MCF 10A (cell line): ENCODE measurements around the gene GNL3. TPM values are rescaled to one million over a fixed set of nuclear protein-coding genes. Genes with fewer than 3 reads are reported as not detected.
A peak's percentile ranks its signal among the peaks of the same experiment; 100 is the strongest.

Experiments
- BruUV-seq: library from RNA; stranded (reverse); fragments of 400-500 nt; replicated peaks from 2 replicates; lab custom pipeline; 2021; lab: Mats Ljungman, UMichigan
- CTCF ChIA-PET: fragments of 300-600 bp; sonication (Branson Sonifier 250); formaldehyde crosslinking; extraction: SDS; loops from one replicate; lab custom pipeline; 2021; ENCODE audit warnings: antibody characterized with exemption, inconsistent platforms; lab: Yijun Ruan, JAX
- POLR2A ChIA-PET: fragments of 300-600, 350-650 bp; sonication (Branson Sonifier 250); formaldehyde crosslinking; extraction: SDS; loops from one replicate; lab custom pipeline; 2020; ENCODE audit warnings: antibody characterized with exemption, inconsistent platforms; lab: Yijun Ruan, JAX
- DNase-seq: peaks from one replicate; pipeline ENCODE4 v3.0.0-alpha.2; 2018; ENCODE audit not compliant: unreplicated experiment
- H3K27ac Mint-ChIP-seq: one replicate; pipeline ENCODE4 v1.8.0; 2022; ENCODE audit warnings: mild to moderate bottlenecking, low read depth, mixed read lengths; ENCODE audit not compliant: unreplicated experiment
- H3K27me3 Mint-ChIP-seq: one replicate; pipeline ENCODE4 v1.8.0; 2022; ENCODE audit warnings: mixed read lengths; ENCODE audit not compliant: insufficient read depth, unreplicated experiment
- H3K36me3 Mint-ChIP-seq: one replicate; pipeline ENCODE4 v1.8.0; 2022; ENCODE audit warnings: mild to moderate bottlenecking, moderate library complexity, mixed read lengths; ENCODE audit not compliant: insufficient read depth, unreplicated experiment
- H3K4me1 Mint-ChIP-seq: one replicate; pipeline ENCODE4 v1.8.0; 2022; ENCODE audit warnings: mixed read lengths; ENCODE audit not compliant: insufficient read depth, unreplicated experiment
- H3K4me3 Mint-ChIP-seq: one replicate; pipeline ENCODE4 v1.8.0; 2022; ENCODE audit warnings: mild to moderate bottlenecking, moderate library complexity, mixed read lengths; ENCODE audit not compliant: unreplicated experiment
- H3K9me3 Mint-ChIP-seq: one replicate; pipeline ENCODE4 v1.8.0; 2022; ENCODE audit warnings: mixed read lengths; ENCODE audit not compliant: unreplicated experiment
- intact Hi-C: fragments of 100-400 bp; cut with micrococcal nuclease; formaldehyde crosslinking; loops from 2 replicates; pipeline ENCODE4 v1.14.1; 2022
- total RNA-seq: library from RNA; stranded (reverse); gene quantifications from 2 replicates; pipeline ENCODE4 v1.2.3, GENCODE V29; 2022
- TF ChIP-seq, protein P1 (sequence below): fragments of 200-600 bp; IDR thresholded peaks from one replicate; pipeline ENCODE4 v1.8.0; 2022; ENCODE audit warnings: antibody characterized with exemption, mild to moderate bottlenecking; ENCODE audit not compliant: unreplicated experiment

GNL3 gene
- total RNA-seq, 1 experiment from 2014 or later = 200 TPM

DNA sequence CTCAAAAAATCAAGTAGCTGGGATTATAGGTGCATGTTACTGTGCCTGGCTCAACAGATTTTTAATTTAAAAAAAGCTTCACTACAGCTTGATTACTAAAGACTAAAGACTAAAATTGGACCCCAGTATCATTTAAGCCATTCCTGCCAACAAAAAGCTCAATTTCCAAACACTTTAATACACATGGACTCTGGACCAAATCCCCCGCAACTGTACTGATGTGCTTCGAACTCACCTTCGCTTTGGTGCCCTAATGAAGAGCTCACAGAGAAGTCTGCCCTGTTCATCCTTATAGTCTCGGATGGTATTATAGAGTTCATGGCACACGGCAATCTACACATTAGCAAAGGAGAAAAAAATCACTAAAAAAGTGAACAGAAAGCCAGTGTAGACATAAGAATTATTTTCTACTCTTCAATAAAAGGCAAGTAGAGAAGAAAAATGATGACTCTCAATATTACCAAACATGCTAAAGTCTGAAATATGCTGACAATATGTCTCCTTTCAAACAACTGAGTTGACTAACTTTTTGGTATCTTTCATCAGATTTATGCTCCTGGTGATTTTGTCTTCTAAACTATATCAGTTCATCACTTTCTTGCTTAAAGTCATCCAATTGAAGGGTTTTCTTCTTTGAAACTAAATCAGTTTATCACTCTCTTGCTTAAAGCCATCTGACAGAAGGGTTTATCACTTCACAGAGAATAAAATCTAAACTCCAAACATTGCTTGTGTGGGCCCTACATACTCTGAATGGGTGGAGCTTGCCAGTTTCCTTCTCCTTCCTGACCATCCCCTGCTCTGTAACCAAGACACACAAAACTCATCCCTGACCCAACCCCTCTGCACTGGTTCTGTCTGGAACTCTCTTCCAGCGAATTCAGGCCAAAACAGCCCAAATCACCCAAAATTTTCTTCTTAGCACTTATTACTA, 7.3 kb upstream of the GNL3 start:
- Mint-ChIP-seq H3K4me1 (peaks cover 32% of the 10 kb centered on the region), H3K27ac (peak overlapping the region; percentile 88), H3K27me3 (no peaks in the 10 kb centered on the region), H3K36me3 (peaks cover 84% of the 10 kb centered on the region), H3K9me3 (no peaks in the 10 kb centered on the region), H3K4me3 (peak overlapping the region; percentile 23)
- BruUV-seq = no TSS peak
- TF ChIP-seq, protein P1, sequence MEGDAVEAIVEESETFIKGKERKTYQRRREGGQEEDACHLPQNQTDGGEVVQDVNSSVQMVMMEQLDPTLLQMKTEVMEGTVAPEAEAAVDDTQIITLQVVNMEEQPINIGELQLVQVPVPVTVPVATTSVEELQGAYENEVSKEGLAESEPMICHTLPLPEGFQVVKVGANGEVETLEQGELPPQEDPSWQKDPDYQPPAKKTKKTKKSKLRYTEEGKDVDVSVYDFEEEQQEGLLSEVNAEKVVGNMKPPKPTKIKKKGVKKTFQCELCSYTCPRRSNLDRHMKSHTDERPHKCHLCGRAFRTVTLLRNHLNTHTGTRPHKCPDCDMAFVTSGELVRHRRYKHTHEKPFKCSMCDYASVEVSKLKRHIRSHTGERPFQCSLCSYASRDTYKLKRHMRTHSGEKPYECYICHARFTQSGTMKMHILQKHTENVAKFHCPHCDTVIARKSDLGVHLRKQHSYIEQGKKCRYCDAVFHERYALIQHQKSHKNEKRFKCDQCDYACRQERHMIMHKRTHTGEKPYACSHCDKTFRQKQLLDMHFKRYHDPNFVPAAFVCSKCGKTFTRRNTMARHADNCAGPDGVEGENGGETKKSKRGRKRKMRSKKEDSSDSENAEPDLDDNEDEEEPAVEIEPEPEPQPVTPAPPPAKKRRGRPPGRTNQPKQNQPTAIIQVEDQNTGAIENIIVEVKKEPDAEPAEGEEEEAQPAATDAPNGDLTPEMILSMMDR = no peak
- POLR2A ChIA-PET = interaction anchor here (0.8 to 1.7 kb wide), 4 partner anchors 8 to 143 kb away, joined by 3 to 9 read pairs (median 5); partner anchors contain the start of genes GLT8D1 and UQCC5
- CTCF ChIA-PET = interaction anchor here (0.5 to 1.7 kb wide), 7 partner anchors 9 to 447 kb away, joined by 3 to 4 read pairs (median 3); no protein-coding TSS in a partner anchor
- no peak for DNase-seq
- intact Hi-C loops = no loop called here

GRCh38 chr3:52679199-52679538, 6.7 kb upstream of the GNL3 start:
- H3K27me3 Mint-ChIP-seq = no peaks in the 10 kb centered on the region
- H3K36me3 Mint-ChIP-seq = peaks cover 78% of the 10 kb centered on the region
- H3K27ac Mint-ChIP-seq = peak overlapping the region; percentile 88
- CTCF ChIA-PET = interaction anchor here (0.6 to 1.7 kb wide), 3 partner anchors 9 to 266 kb away, joined by 3 to 4 read pairs (median 3); no protein-coding TSS in a partner anchor
- TF ChIP-seq, protein P1 = no peak
- DNase-seq = no peak
- peak overlapping the region; percentile 23 for H3K4me3 Mint-ChIP-seq
- no peaks in the 10 kb centered on the region for H3K9me3 Mint-ChIP-seq
- peaks cover 32% of the 10 kb centered on the region for H3K4me1 Mint-ChIP-seq
- no TSS peak for BruUV-seq
- intact Hi-C loops = no loop called here
- POLR2A ChIA-PET = interaction anchor here (0.8 to 1.7 kb wide), 4 partner anchors 8 to 143 kb away, joined by 3 to 9 read pairs (median 5); partner anchors contain the start of genes GLT8D1 and UQCC5

- peaks cover 37% of the 10 kb centered on the region for H3K4me1 Mint-ChIP-seq
- TF ChIP-seq, protein P1 = no peak
- no peaks in the 10 kb centered on the region for H3K9me3 Mint-ChIP-seq
- POLR2A ChIA-PET = interaction anchor here (0.6 to 1.7 kb wide), 5 partner anchors 9 to 144 kb away, joined by 3 to 9 read pairs (median 5); partner anchors contain the start of genes GLT8D1 and UQCC5
- CTCF ChIA-PET = interaction anchor here (0.6 to 1.1 kb wide), 2 partner anchors 11 to 267 kb away, joined by 3 read pairs; no protein-coding TSS in a partner anchor
- H3K4me3 Mint-ChIP-seq = no peak overlapping the region
- DNase-seq = no peak
- peaks cover 71% of the 10 kb centered on the region for H3K36me3 Mint-ChIP-seq
- intact Hi-C loops = no loop called here
- no TSS peak for BruUV-seq
- H3K27me3 Mint-ChIP-seq = no peaks in the 10 kb centered on the region
- peak overlapping the region; percentile 88 for H3K27ac Mint-ChIP-seq
Measured at GRCh38 chr3:52679811-52680210, 6.0 kb upstream of the GNL3 start.

GRCh38 chr3:52681596-52681995, 4.2 kb upstream of the GNL3 start:
- Mint-ChIP-seq H3K9me3 (no peaks in the 10 kb centered on the region), H3K27ac (peak overlapping the region; percentile 68), H3K4me1 (peaks cover 38% of the 10 kb centered on the region), H3K36me3 (peaks cover 54% of the 10 kb centered on the region), H3K4me3 (peak overlapping the region; percentile 39), H3K27me3 (no peaks in the 10 kb centered on the region)
- no peak for DNase-seq
- intact Hi-C loops = no loop called here
- POLR2A ChIA-PET = interaction anchor here (0.6 to 7.7 kb wide), 2 partner anchors 9 to 24 kb away, joined by 4 to 104 read pairs; no protein-coding TSS in a partner anchor
- no TSS peak for BruUV-seq
- CTCF ChIA-PET = interaction anchor here (0.7 to 1.4 kb wide), 4 partner anchors 10 to 254 kb away, joined by 3 to 4 read pairs (median 4); no protein-coding TSS in a partner anchor
- TF ChIP-seq, protein P1 = no peak
